HCT116 (cell line): ENCODE data around the gene MTHFS.

Experiments
- EZH2 ChIP-seq: fragments of 200-600 bp; sonication (generic); IDR thresholded peaks from 2 replicates; pipeline ENCODE4 v1.6.1; 2017; ENCODE audit warnings: antibody characterized with exemption, mixed run types
- POLR2A ChIP-seq: IDR thresholded peaks from 2 replicates; pipeline ENCODE4 v1.7.0; 2011; ENCODE audit warnings: borderline replicate concordance; ENCODE audit not compliant: insufficient read depth, insufficient read length; ENCODE audit errors: extremely low read depth
- POLR2AphosphoS5 ChIP-seq: IDR thresholded peaks from 2 replicates; pipeline ENCODE4 v1.6.1; 2011; ENCODE audit warnings: mild to moderate bottlenecking, low read depth, low read length, moderate library complexity
- RAD21 ChIP-seq: IDR thresholded peaks from 2 replicates; pipeline ENCODE4 v1.6.1; 2012; ENCODE audit warnings: low read depth, mild to moderate bottlenecking
- SP1 ChIP-seq: IDR thresholded peaks from 2 replicates; pipeline ENCODE4 v1.6.1; 2012; ENCODE audit warnings: low read depth
- ZFX ChIP-seq: fragments of 450-650 bp; IDR thresholded peaks from 2 replicates; pipeline ENCODE4 v1.6.1; 2017
- TF ChIP-seq, protein P1 (sequence below), 3 experiments: fragments of 200-600 bp in 1 of 3; sonication (generic) in 1 of 3; IDR thresholded peaks in 2 of 3; conservative IDR thresholded peaks in 1 of 3; 2 replicates each; pipeline ENCODE4 v1.5.1; 2012 to 2017; ENCODE audit warnings: low read depth in 2 of 3, low read length in 2 of 3, antibody characterized with exemption in 1 of 3, borderline replicate concordance in 1 of 3, control low read depth in 1 of 3, mild to moderate bottlenecking in 1 of 3, mixed read lengths in 1 of 3, mixed run types in 1 of 3, moderate library complexity in 1 of 3; ENCODE audit not compliant: insufficient read depth in 1 of 3
- TF ChIP-seq, protein P2 (sequence below): IDR thresholded peaks from 2 replicates; pipeline ENCODE4 v1.6.1; 2012
- TF ChIP-seq, protein P3 (sequence below): IDR thresholded peaks from 2 replicates; pipeline ENCODE4 v1.6.1; 2012
- TF ChIP-seq, protein P4 (sequence below): IDR thresholded peaks from 2 replicates; pipeline ENCODE4 v1.6.1; 2012; ENCODE audit warnings: low read depth

DNA sequence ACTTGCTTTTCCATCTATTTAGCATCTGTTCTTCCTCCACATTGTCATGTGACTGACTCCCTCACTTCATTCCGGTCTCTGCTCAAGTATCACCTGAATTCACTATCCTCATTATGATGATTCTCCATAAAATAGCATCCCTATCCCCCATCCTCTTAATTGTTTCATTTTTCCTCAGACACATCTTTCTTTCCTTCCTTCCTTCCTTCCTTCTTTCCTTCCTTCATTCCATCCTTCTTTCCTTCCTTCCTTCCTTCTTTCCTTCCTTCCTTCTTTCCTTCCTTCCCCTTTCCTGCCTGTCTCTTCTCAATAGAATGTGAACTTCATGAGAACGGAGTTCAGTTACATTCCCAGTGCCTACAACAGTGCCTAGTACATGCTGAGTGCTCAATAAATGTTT lies 32.6 kb upstream of the MTHFS start:
- TF ChIP-seq POLR2A (no peak), RAD21 (no peak), POLR2AphosphoS5 (no peak), ZFX (no peak), SP1 (no peak), EZH2 (no peak)
- TF ChIP-seq, protein P1, sequence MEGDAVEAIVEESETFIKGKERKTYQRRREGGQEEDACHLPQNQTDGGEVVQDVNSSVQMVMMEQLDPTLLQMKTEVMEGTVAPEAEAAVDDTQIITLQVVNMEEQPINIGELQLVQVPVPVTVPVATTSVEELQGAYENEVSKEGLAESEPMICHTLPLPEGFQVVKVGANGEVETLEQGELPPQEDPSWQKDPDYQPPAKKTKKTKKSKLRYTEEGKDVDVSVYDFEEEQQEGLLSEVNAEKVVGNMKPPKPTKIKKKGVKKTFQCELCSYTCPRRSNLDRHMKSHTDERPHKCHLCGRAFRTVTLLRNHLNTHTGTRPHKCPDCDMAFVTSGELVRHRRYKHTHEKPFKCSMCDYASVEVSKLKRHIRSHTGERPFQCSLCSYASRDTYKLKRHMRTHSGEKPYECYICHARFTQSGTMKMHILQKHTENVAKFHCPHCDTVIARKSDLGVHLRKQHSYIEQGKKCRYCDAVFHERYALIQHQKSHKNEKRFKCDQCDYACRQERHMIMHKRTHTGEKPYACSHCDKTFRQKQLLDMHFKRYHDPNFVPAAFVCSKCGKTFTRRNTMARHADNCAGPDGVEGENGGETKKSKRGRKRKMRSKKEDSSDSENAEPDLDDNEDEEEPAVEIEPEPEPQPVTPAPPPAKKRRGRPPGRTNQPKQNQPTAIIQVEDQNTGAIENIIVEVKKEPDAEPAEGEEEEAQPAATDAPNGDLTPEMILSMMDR (IDR thresholded peaks at IDR 0.05 in 2 of 3, conservative IDR thresholded peaks at IDR 0.05 in 1 of 3; ENCODE audit: borderline replicate concordance in 1 of 3, insufficient read depth in 1 of 3, low read depth in 2 of 3, low read length in 2 of 3), result no peak
- TF ChIP-seq, protein P2, sequence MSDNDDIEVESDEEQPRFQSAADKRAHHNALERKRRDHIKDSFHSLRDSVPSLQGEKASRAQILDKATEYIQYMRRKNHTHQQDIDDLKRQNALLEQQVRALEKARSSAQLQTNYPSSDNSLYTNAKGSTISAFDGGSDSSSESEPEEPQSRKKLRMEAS, result no peak
- TF ChIP-seq, protein P3, sequence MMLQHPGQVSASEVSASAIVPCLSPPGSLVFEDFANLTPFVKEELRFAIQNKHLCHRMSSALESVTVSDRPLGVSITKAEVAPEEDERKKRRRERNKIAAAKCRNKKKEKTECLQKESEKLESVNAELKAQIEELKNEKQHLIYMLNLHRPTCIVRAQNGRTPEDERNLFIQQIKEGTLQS, result no peak
- TF ChIP-seq, protein P4, sequence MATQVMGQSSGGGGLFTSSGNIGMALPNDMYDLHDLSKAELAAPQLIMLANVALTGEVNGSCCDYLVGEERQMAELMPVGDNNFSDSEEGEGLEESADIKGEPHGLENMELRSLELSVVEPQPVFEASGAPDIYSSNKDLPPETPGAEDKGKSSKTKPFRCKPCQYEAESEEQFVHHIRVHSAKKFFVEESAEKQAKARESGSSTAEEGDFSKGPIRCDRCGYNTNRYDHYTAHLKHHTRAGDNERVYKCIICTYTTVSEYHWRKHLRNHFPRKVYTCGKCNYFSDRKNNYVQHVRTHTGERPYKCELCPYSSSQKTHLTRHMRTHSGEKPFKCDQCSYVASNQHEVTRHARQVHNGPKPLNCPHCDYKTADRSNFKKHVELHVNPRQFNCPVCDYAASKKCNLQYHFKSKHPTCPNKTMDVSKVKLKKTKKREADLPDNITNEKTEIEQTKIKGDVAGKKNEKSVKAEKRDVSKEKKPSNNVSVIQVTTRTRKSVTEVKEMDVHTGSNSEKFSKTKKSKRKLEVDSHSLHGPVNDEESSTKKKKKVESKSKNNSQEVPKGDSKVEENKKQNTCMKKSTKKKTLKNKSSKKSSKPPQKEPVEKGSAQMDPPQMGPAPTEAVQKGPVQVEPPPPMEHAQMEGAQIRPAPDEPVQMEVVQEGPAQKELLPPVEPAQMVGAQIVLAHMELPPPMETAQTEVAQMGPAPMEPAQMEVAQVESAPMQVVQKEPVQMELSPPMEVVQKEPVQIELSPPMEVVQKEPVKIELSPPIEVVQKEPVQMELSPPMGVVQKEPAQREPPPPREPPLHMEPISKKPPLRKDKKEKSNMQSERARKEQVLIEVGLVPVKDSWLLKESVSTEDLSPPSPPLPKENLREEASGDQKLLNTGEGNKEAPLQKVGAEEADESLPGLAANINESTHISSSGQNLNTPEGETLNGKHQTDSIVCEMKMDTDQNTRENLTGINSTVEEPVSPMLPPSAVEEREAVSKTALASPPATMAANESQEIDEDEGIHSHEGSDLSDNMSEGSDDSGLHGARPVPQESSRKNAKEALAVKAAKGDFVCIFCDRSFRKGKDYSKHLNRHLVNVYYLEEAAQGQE, result no peak
